Naive B cell (primary cell): ENCODE data around the gene NR4A1. TPM values are rescaled to one million over a fixed set of nuclear protein-coding genes. Genes with fewer than 3 reads are reported as not detected.

Experiments used
- ATAC-seq, 2 donors: fragments of 150-1000 bp; cut with Tn5 transposase; 2 replicates each; pipeline ENCODE4 v1.10.0; 2021; ENCODE audit warnings: low read depth in 2 of 2, mild to moderate bottlenecking in 2 of 2, moderate library complexity in 2 of 2
- DNase-seq: peaks from one replicate; pipeline ENCODE4 v3.0.0; 2022
- H3K27ac Mint-ChIP-seq, 6 donors: one replicate each; pipeline ENCODE4 v1.8.0; 2020 to 2022; ENCODE audit warnings: mild to moderate bottlenecking in 6 of 6, mixed read lengths in 6 of 6, moderate library complexity in 5 of 6, inconsistent platforms in 2 of 6
- H3K27me3 Mint-ChIP-seq, 3 donors: one replicate each; pipeline ENCODE4 v1.8.0; 2021 to 2022; ENCODE audit warnings: mixed read lengths in 3 of 3, mild to moderate bottlenecking in 1 of 3
- H3K36me3 Mint-ChIP-seq, 2 donors: one replicate each; pipeline ENCODE4 v1.8.0; 2020 to 2022; ENCODE audit warnings: mixed read lengths in 2 of 2, inconsistent platforms in 1 of 2, mild to moderate bottlenecking in 1 of 2
- H3K4me1 Mint-ChIP-seq, 3 donors: one replicate each; pipeline ENCODE4 v1.8.0; 2020 to 2022; ENCODE audit warnings: mixed read lengths in 3 of 3, inconsistent platforms in 1 of 3, mild to moderate bottlenecking in 1 of 3, moderate library complexity in 1 of 3
- H3K4me3 Mint-ChIP-seq, 8 donors: one replicate each; pipeline ENCODE4 v1.8.0; 2020 to 2022; ENCODE audit warnings: mild to moderate bottlenecking in 8 of 8, mixed read lengths in 8 of 8, moderate library complexity in 8 of 8, inconsistent platforms in 2 of 8
- H3K9me3 Mint-ChIP-seq, 7 donors: one replicate each; pipeline ENCODE4 v1.8.0; 2020 to 2022; ENCODE audit warnings: mixed read lengths in 7 of 7, mild to moderate bottlenecking in 5 of 7, inconsistent platforms in 2 of 7, moderate library complexity in 1 of 7
- polyA plus RNA-seq, 6 donors: library from polyadenylated mRNA; unstranded; fragments of 300-500 nt; fragmentation: Illumina TruSeq; gene quantifications; one replicate each; pipeline ENCODE4 v1.2.3, GENCODE V29; 2021; ENCODE audit warnings: low read depth in 6 of 6

The NR4A1 gene
- polyA plus RNA-seq, 6 donors from 2014 or later: 6.7 to 24.9 (median 12.6) TPM

DNA sequence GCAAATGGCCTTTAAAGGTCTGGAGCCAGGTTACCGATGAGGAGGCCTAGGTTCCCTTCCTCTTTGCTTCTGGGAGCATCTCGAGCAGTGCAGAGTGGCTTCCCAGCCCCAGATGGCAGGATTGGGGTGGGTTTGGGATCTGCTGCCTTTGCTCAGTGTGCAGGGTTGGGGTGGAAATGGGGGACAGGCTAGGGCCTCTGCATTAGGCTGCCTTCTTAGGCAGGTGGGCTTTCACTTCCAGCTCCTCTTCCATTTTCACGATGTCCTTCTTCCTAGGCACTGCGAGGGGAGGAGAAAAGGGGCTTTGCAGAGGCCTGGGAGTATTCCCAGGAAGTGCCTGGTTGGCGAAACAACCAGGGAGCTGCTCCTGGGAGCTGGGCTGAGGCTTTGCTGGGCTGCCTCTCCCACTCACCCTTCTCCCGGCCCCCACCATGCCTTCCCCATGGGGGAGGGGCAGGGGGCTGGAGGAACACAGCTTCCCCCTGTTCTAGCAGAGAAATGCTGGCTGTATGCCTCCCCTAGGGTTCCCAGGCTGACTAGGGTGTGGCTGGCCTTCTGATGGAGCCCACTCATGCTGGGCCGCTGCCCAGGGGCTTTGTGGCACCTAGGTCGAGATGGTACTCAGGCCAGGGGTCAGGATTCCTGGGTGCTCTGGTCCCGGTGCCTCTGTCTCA lies 2.4 kb downstream of the NR4A1 start:
- ATAC-seq: no peak
- Mint-ChIP-seq H3K4me3 (peak overlapping the region in 3 of 8 donors; percentile 30 to 97 (median 32)), H3K9me3 (no peaks in the 10 kb centered on the region), H3K36me3 (no peaks in the 10 kb centered on the region), H3K27ac (peak overlapping the region in 5 of 6 donors; percentile 93 to 100 (median 99)), H3K27me3 (no peaks in the 10 kb centered on the region), H3K4me1 (peaks cover 39 to 45% (median 40%) of the 10 kb centered on the region in 3 donors)
- DNase-seq: no peak

DNA sequence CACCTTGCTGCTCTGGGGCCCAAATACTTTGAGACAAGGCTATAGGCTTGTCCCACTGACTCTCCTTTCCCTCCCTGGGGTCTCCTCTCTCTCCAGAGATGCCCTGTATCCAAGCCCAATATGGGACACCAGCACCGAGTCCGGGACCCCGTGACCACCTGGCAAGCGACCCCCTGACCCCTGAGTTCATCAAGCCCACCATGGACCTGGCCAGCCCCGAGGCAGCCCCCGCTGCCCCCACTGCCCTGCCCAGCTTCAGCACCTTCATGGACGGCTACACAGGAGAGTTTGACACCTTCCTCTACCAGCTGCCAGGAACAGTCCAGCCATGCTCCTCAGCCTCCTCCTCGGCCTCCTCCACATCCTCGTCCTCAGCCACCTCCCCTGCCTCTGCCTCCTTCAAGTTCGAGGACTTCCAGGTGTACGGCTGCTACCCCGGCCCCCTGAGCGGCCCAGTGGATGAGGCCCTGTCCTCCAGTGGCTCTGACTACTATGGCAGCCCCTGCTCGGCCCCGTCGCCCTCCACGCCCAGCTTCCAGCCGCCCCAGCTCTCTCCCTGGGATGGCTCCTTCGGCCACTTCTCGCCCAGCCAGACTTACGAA lies 3.1 kb downstream of the NR4A1 start:
- no peak for DNase-seq
- H3K4me1 Mint-ChIP-seq: peaks cover 33 to 40% (median 37%) of the 10 kb centered on the region in 3 donors
- ATAC-seq: no peak
- no peaks in the 10 kb centered on the region for H3K36me3 Mint-ChIP-seq
- no peaks in the 10 kb centered on the region for H3K27me3 Mint-ChIP-seq
- peak overlapping the region in 5 of 6 donors; percentile 28 to 95 (median 68) for H3K27ac Mint-ChIP-seq
- H3K4me3 Mint-ChIP-seq: peak overlapping the region in 3 of 8 donors; percentile 32 to 97 (median 60)
- H3K9me3 Mint-ChIP-seq: no peaks in the 10 kb centered on the region

GRCh38 chr12:52054833-52055730 lies 3.8 kb downstream of the NR4A1 start:
- Mint-ChIP-seq H3K4me3 (peak overlapping the region in 4 of 8 donors; percentile 25 to 76 (median 46)), H3K27me3 (no peaks in the 10 kb centered on the region), H3K9me3 (no peaks in the 10 kb centered on the region), H3K4me1 (peaks cover 26 to 33% (median 30%) of the 10 kb centered on the region in 3 donors), H3K27ac (peak overlapping the region in 2 of 6 donors; percentile 60 to 95), H3K36me3 (no peaks in the 10 kb centered on the region)
- no peak for DNase-seq
- no peak for ATAC-seq

GRCh38 chr12:52055731-52056711 lies 4.8 kb downstream of the NR4A1 start:
- Mint-ChIP-seq H3K27me3 (no peaks in the 10 kb centered on the region), H3K4me1 (peaks cover 21 to 26% (median 23%) of the 10 kb centered on the region in 3 donors), H3K9me3 (no peaks in the 10 kb centered on the region), H3K36me3 (no peaks in the 10 kb centered on the region), H3K27ac (peak overlapping the region in 3 of 6 donors; percentile 9 to 70 (median 53)), H3K4me3 (peak overlapping the region in 1 of 8 donors; percentile 61)
- DNase-seq (no peak), ATAC-seq (no peak)

GRCh38 chr12:52056801-52057637 lies 5.8 kb downstream of the NR4A1 start:
- no peaks in the 10 kb centered on the region for H3K36me3 Mint-ChIP-seq
- peaks cover 12 to 16% (median 13%) of the 10 kb centered on the region in 3 donors for H3K4me1 Mint-ChIP-seq
- H3K9me3 Mint-ChIP-seq: no peaks in the 10 kb centered on the region
- H3K4me3 Mint-ChIP-seq: peak overlapping the region in 2 of 8 donors; percentile 37 to 61
- DNase-seq (no peak), ATAC-seq (no peak)
- no peaks in the 10 kb centered on the region for H3K27me3 Mint-ChIP-seq
- peak overlapping the region in 2 of 6 donors; percentile 53 to 69 for H3K27ac Mint-ChIP-seq

- H3K27ac Mint-ChIP-seq: peak overlapping the region in 2 of 6 donors; percentile 12 to 68
- no peaks in the 10 kb centered on the region for H3K36me3 Mint-ChIP-seq
- H3K27me3 Mint-ChIP-seq: no peaks in the 10 kb centered on the region
- H3K4me3 Mint-ChIP-seq: peak overlapping the region in 1 of 8 donors; percentile 55
- DNase-seq (no peak), ATAC-seq (no peak)
- H3K4me1 Mint-ChIP-seq: peaks cover 3 to 7% (median 7%) of the 10 kb centered on the region in 3 donors
- H3K9me3 Mint-ChIP-seq: no peaks in the 10 kb centered on the region
Measured at GRCh38 chr12:52057638-52058576, 6.7 kb downstream of the NR4A1 start.

DNA sequence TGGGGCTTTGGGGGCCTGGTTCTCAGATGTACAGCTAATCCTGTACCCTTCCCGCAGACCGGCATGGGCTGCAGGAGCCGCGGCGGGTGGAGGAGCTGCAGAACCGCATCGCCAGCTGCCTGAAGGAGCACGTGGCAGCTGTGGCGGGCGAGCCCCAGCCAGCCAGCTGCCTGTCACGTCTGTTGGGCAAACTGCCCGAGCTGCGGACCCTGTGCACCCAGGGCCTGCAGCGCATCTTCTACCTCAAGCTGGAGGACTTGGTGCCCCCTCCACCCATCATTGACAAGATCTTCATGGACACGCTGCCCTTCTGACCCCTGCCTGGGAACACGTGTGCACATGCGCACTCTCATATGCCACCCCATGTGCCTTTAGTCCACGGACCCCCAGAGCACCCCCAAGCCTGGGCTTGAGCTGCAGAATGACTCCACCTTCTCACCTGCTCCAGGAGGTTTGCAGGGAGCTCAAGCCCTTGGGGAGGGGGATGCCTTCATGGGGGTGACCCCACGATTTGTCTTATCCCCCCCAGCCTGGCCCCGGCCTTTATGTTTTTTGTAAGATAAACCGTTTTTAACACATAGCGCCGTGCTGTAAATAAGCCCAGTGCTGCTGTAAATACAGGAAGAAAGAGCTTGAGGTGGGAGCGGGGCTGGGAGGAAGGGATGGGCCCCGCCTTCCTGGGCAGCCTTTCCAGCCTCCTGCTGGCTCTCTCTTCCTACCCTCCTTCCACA lies 7.6 kb downstream of the NR4A1 start:
- DNase-seq: no peak
- H3K4me3 Mint-ChIP-seq: peak overlapping the region in 2 of 8 donors; percentile 23 to 55

GRCh38 chr12:52059582-52060497 lies 8.6 kb downstream of the NR4A1 start:
- DNase-seq: no peak
- Mint-ChIP-seq H3K4me1 (no peaks in the 10 kb centered on the region), H3K36me3 (no peaks in the 10 kb centered on the region), H3K4me3 (peak overlapping the region in 1 of 8 donors; percentile 55), H3K27ac (peak overlapping the region in 3 of 6 donors; percentile 49 to 78 (median 54)), H3K9me3 (no peaks in the 10 kb centered on the region), H3K27me3 (peaks cover 0 to 11% (median 0%) of the 10 kb centered on the region in 3 donors)
- ATAC-seq: peak in 1 of 2 donors; percentile 13

More for the DNA sequence above, 7.6 kb downstream of the NR4A1 start:
- Mint-ChIP-seq H3K27ac (peak overlapping the region in 3 of 6 donors; percentile 49 to 74 (median 69)), H3K4me1 (peaks cover 0 to 4% (median 0%) of the 10 kb centered on the region in 3 donors), H3K36me3 (no peaks in the 10 kb centered on the region), H3K27me3 (peaks cover 0 to 3% (median 0%) of the 10 kb centered on the region in 3 donors), H3K9me3 (no peaks in the 10 kb centered on the region)
- no peak for ATAC-seq

DNA sequence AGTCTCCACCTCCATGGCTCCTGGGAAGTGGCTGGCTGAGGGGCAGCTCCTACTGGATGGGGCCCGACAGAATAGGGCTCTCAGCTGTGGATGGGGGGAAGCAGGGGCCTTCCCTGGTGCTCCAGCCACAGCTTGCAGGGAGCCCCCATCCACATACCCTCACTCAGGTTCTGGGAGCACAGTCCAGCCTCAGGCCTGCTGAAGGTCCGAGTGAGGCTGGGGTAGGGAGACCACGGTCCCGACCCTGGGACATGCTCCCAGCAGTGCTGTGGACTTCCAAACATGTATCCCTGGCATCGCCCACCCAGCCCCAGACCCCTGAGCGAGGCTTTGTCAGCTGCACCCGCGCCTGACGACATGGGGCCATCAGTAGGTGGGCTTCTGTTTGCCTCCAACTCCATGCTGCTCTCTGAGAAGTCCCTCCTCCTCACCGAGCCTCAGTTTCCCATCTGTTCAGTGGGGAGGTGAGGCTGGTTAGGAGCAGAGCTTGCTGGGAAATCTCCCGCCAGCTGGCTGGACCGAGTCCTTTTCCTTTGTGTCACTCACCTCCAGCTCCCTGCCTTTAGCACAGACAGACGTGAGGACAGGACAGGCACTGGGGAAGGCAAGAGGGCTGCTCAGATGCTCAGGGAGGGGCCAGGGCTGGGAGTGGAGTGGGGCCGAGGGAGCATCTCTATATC lies 9.4 kb downstream of the NR4A1 start:
- no peak for ATAC-seq
- peak overlapping the region in 2 of 6 donors; percentile 56 to 67 for H3K27ac Mint-ChIP-seq
- H3K9me3 Mint-ChIP-seq: no peaks in the 10 kb centered on the region
- peaks cover 0 to 19% (median 5%) of the 10 kb centered on the region in 3 donors for H3K27me3 Mint-ChIP-seq
- no peaks in the 10 kb centered on the region for H3K36me3 Mint-ChIP-seq
- DNase-seq: no peak
- peak overlapping the region in 1 of 8 donors; percentile 55 for H3K4me3 Mint-ChIP-seq
- H3K4me1 Mint-ChIP-seq: no peaks in the 10 kb centered on the region
